HG03097 (cell line): Measurements from ENCODE around the gene ATXN7L1.

Source experiments
- ATAC-seq: cut with Tn5 transposase; IDR thresholded peaks from one replicate; pipeline ENCODE4 v1.9.1; 2021; ENCODE audit not compliant: unreplicated experiment, low FRiP score

The ATXN7L1 gene

GRCh38 chr7:105876091-105876963 is at the start of gene ATXN7L1:
Gene ATXN7L1, minus strand, starts transcription at chr7:105876599. Its CDS starts 41 bp downstream, at chr7:105876558.
- no peak for ATAC-seq

DNA sequence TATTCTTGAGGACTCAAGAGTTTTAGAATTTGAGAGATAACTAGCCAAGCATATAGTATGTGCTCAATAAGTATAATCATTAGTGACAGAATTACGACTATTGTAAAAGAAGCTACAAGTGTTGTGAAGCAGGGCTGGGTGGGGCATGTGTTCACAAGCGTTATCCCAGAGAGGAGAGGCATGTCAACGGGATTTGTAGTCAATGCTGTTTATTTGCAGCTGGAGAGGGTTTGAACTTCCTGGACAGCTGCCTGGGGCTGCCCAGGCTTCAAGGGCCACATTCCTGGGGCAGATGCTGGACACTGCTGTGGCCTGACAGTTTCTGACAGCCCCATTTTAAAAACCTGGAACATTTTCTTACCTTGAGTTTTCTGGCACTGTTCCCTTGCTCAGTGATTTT is 49.7 kb upstream of the ATXN7L1 start:
- no peak for ATAC-seq

DNA sequence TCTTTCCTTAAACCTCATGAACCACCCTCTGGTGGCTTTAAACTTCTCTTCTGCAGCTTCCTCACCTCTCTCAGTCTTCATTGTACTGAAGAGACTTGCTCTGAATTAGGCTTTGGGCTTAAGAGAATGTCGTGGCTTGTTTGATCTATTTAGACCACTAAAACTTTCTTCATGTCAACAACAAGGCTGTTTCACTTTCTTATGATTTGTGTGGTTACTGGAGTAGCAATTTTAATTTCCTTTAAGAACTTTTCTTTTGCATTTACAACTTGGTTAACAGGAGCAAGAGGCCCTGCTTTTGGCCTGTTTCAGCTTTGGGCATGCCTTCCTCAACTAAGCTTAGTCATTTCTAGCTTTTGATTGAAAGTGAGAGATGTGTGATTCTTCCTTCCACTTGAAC is 48.5 kb upstream of the ATXN7L1 start:
- ATAC-seq, result no peak

- no peak for ATAC-seq
These were observed 44.4 kb upstream of the ATXN7L1 start for GRCh38 chr7:105920766-105921165.

- no peak for ATAC-seq
These were observed 41.3 kb upstream of the ATXN7L1 start for GRCh38 chr7:105917659-105918058.

GRCh38 chr7:105916603-105917002 is 40.2 kb upstream of the ATXN7L1 start:
- ATAC-seq, result no peak

- no peak for ATAC-seq
These were observed 37.5 kb upstream of the ATXN7L1 start for GRCh38 chr7:105913947-105914346.

DNA sequence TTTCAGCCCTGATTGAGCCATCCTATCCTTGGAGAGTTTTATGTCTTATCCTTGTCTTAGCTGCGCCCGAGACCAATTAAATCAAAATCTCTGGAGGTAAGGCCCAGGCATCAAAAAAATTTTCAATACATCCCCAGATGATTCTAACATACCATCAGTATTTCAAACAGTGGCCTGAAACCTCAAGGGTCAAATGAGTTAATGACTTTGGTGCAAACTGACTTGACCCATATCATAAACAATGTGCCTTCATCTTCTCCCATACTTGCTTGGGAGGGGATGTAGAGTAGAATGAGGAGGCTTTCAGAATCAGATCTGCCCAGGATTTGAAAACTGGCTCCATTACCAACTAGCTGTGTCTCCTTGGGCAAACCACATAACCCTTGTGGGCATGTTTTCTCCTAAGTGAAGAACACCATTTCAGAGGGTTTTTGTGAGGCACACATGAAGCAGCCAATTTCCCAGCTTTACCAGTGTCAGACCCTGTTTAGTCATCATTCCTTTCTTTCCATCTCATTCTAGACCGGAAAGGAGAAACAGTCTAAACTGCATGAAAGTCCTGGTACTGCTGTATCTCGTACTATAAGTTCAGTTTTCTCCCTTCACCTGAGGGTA is 35.7 kb upstream of the ATXN7L1 start:
- ATAC-seq, result no peak

DNA sequence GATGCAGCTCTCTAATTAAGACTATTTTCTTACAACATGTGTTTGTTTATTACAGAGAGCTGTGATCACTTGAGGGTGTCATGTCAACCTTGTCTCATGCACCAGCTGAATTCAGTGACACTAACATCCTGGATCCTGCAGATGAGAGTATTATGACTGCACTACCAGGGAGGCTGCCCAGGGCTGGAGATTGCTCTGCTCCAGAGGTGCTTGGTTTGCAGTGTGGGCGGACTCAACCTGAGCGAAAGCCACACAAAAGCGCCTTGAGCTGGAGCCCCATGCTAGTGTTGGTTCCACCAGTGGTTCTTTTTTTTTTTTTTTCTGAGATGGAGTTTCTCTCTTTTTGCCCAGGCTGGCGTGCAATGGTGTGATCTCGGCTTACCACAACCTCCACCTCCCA is 33.8 kb upstream of the ATXN7L1 start:
- ATAC-seq, result no peak

- no peak for ATAC-seq
These were observed 33.3 kb upstream of the ATXN7L1 start for GRCh38 chr7:105909742-105910141.

- no peak for ATAC-seq
These were observed 30.9 kb upstream of the ATXN7L1 start for GRCh38 chr7:105907129-105907846.

DNA sequence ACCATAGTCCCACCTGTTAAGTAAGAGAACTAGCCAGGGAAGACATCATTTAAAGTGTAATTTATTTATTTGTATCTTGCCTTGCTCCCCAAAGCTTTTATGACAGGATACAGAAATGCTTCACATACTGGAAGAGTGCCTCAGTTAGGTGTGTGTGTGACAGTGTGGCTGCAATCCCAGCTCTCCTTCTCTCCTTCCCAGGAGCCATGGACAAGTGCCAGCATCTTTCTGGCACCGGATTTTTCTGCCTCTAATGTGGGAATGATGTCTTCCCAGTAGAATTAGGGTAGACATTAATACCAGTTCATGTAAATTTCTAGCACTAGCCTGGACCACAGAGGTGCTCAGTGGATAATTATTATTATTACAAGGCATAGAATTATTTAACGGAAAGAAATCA is 30.3 kb upstream of the ATXN7L1 start:
- no peak for ATAC-seq

DNA sequence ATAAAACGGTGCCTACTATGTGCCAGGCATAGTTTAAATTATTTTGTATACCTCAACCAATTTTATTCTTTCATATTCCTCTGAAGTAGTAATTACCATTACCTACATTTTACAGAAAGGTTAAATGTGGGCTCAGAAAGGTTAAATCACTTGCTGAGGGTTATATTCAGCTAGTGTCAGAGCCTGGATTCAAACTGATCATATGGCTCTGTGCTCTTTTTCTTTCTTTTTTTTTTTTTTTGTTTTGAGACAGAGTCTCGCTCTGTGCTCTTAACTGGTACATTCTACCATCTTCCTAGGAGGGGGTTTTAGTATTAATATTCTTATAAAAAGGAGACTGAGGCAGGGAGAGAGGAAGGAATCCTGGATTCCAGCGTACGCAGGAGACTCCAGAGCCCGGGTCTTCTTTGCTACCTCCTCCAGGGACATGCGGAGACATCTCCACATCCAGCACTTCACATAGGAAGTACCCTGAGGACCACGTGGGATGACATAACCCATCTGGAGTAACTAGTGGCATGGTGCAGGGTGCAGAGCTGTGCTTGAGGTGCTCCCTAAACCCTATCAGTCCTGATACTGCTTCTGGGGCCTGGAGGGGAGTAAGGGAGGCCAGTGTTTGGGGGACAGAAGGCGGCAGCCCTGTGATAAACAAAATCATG is 29.6 kb upstream of the ATXN7L1 start:
- no peak for ATAC-seq

- no peak for ATAC-seq
These were observed 29.0 kb upstream of the ATXN7L1 start for GRCh38 chr7:105905209-105905909.

DNA sequence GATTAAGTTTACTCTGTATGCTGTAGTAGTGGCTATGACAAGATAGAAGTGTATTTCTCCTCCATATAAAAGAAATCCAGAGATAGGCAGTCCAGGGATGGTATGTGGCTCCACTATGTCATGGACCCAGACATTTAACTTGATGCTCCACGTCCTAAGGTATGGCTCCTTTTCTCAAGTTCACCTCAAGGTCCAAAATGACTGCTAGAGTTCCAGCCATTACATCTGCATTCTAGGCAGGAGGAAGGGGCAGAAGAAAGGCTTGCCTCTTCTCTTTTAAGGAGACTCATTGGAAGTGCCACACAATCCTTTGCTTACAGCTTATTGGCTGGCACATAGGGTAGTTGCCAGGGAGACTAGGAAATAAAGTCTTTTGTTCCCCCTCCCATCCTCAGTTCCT is 27.7 kb upstream of the ATXN7L1 start:
- ATAC-seq, result no peak

GRCh38 chr7:105902325-105902911 is 26.0 kb upstream of the ATXN7L1 start:
- no peak for ATAC-seq

DNA sequence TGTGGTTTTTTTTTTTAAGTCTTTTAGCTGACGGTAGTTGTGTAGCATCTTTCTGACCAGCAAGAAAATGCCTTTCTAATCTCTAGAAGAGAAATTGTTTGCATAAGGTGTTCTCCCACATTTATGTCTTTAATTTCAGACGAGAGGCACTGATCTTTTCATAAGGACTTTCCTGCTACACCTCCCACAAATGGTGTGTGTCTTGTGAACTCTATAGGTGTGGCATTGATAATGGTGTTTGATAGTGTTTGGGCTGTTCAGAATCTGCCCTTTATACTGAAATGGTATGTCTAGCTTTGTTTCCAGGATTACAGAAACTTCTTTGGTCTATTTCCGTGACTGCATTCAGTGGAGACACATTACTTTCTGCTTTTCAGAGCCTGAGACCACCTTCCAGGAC is 21.6 kb upstream of the ATXN7L1 start:
- ATAC-seq, result no peak

DNA sequence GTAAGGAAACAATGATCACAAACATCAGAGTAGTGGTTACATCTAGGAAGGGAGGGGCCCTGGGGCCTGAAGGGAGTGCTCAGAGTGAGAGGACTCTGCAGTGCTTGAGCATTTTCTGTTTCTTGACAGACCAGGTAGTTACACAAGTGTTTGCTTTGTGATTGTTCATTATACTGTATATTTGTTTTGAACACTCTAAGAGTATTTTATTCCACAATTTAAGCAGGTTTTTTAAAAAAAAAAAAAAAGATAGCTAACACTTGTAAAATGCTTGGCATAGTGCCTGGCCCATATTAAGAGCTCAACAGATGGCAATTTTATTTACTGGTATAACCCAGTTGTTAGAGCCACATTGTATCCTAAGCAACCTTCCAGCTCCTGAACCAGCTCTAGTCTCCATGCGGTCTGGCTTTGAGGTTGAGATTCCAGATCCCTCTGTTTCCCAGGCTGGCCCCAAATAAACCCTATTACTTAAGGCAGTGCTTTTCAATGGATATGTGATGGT is 20.1 kb upstream of the ATXN7L1 start:
- no peak for ATAC-seq

DNA sequence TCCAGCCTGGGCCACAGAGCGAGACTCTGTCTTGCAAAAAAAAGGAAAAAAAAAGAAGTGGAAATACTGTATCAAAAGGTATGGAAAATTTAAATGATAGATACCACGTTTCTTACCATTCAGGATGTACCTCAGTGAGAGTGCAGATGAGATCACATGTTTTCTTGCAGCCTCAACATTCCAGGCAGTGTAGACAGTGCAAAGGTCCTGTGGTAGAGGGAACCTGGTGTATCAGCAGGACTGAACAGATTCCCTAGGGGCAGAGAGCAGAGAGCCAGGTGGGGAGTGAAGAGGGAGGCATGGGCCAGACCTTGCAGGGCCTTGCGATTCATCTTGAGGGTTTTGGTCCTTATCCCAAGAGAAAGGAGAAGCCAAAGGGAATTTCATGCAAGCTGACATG is 17.7 kb upstream of the ATXN7L1 start:
- no peak for ATAC-seq

GRCh38 chr7:105892387-105892786 is 16.0 kb upstream of the ATXN7L1 start:
- no peak for ATAC-seq
